SJSA1 (cell line): ENCODE results near the gene GNAL. TPM values are rescaled to one million over a fixed set of nuclear protein-coding genes. Genes with fewer than 3 reads are reported as not detected.
"Not testable (repeated sequence)": the region's sequence is repeated elsewhere in the genome, so short reads cannot be mapped to it uniquely, and the experiment has no call there.

Experiments used
- DNase-seq, 2 experiments: peaks; one replicate each; pipeline ENCODE4 v3.0.0-alpha.2; 2015 to 2020; ENCODE audit warnings: low spot score in 2 of 2, low read depth in 1 of 2
- H3K27ac ChIP-seq: fragments of 250-450 bp; sonication (Bioruptor Pico); 2 replicates; pipeline ENCODE4 v1.5.1; 2020; ENCODE audit warnings: mild to moderate bottlenecking, moderate library complexity
- H3K27me3 ChIP-seq: fragments of 250-450 bp; sonication (Bioruptor Pico); replicated peaks from 2 replicates; pipeline ENCODE4 v1.5.1; 2020; ENCODE audit warnings: mild to moderate bottlenecking, moderate library complexity
- H3K36me3 ChIP-seq: fragments of 250-450 bp; sonication (Bioruptor Pico); 2 replicates; pipeline ENCODE4 v1.5.1; 2020; ENCODE audit warnings: mild to moderate bottlenecking
- H3K4me1 ChIP-seq: fragments of 250-450 bp; sonication (Bioruptor Pico); replicated peaks from 2 replicates; pipeline ENCODE4 v1.6.1; 2021; ENCODE audit warnings: mild to moderate bottlenecking
- H3K4me3 ChIP-seq: fragments of 250-450 bp; sonication (Bioruptor Pico); 2 replicates; pipeline ENCODE4 v1.5.1; 2020; ENCODE audit warnings: mild to moderate bottlenecking
- H3K9me3 ChIP-seq: fragments of 250-450 bp; sonication (Bioruptor Pico); replicated peaks from 2 replicates; pipeline ENCODE4 v1.5.1; 2020; ENCODE audit warnings: mild to moderate bottlenecking
- total RNA-seq: library from RNA; depleted of rRNA; stranded (reverse); fragments of >200 nt; shearing (Covaris generic); gene quantifications from 2 replicates; pipeline ENCODE4 v1.2.3, GENCODE V29; 2014; rRNA removed

The GNAL gene
- 1.9 and 5.5 TPM in 2 replicates for total RNA-seq

- Histone ChIP-seq H3K4me3 (peak within 1 kb of the TSS; percentile 31), H3K4me1 (peaks cover 15% of the 10 kb centered on the region), H3K27ac (no peak within 1 kb of the TSS), H3K9me3 (peaks cover 2% of the 10 kb centered on the region; the same call in 1 of the 2 replicates), H3K27me3 (peaks cover 40% of the 10 kb centered on the region), H3K36me3 (no peaks in the 10 kb centered on the region)
- peak; percentile 36 to 65 for DNase-seq
Measured at GRCh38 chr18:11688972-11689668, at the start of gene GNAL. Gene GNAL, plus strand, starts transcription at chr18:11689264. Its CDS starts 300 bp downstream, at chr18:11689564.

- peaks cover 13% of the 10 kb centered on the region; the same call in 1 of the 2 replicates for H3K27me3 ChIP-seq
- H3K4me3 ChIP-seq, H3K4me1 ChIP-seq, H3K36me3 ChIP-seq, H3K27ac ChIP-seq, H3K9me3 ChIP-seq, DNase-seq: not testable (repeated sequence)
Measured at GRCh38 chr18:11647310-11647709, 41.8 kb upstream of the GNAL start.

GRCh38 chr18:11647804-11648203 is 41.3 kb upstream of the GNAL start:
- H3K36me3 ChIP-seq, H3K27ac ChIP-seq, H3K4me1 ChIP-seq, H3K9me3 ChIP-seq, DNase-seq, H3K4me3 ChIP-seq: not testable (repeated sequence)
- peaks cover 16% of the 10 kb centered on the region; the same call in 1 of the 2 replicates for H3K27me3 ChIP-seq

DNA sequence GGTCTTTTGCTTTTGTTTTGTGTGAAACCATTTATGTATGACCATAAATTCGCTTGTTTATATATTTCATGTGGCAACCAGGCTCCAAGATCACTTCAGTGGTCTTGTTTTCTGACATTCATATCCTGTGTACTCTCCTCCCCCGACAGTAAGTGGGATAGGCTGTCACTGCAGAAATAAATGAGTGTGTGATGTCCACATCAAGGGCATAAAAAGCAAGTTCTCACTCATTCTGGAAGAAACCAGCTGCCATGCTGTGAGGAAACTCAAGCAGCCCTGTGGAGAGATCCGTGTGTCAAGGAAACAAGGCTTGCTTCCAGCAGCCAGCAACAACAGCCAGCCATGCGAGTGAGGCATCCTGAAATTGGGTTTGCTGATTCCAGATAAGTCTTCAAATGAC is 39.2 kb upstream of the GNAL start:
- Histone ChIP-seq H3K27ac (no peak overlapping the region), H3K9me3 (no peaks in the 10 kb centered on the region), H3K4me1 (no peaks in the 10 kb centered on the region), H3K4me3 (no peak overlapping the region), H3K27me3 (peaks cover 20% of the 10 kb centered on the region), H3K36me3 (no peaks in the 10 kb centered on the region)
- DNase-seq: no peak

DNA sequence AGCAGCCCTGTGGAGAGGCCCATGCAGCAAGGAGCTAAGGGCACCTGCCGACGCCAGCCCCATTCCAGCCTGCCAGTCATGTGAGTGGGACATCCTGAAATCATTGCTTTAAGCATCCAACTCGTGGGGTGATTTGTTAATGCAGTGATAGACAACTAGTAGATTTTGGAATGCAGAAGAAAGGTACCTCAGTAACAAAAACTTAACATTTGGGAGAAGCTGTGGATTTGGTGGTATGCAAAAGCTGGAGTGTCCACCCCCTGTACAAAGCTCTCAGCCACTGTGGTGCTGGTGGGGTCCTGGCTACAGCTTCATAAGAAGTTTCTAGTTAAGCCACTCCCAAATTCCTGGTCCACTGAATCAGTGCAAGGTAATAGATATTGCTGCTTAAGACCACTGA is 37.2 kb upstream of the GNAL start:
- H3K36me3 ChIP-seq: no peaks in the 10 kb centered on the region
- H3K4me3 ChIP-seq: no peak overlapping the region
- no peaks in the 10 kb centered on the region for H3K4me1 ChIP-seq
- peaks cover 27% of the 10 kb centered on the region for H3K27me3 ChIP-seq
- no peaks in the 10 kb centered on the region for H3K9me3 ChIP-seq
- no peak overlapping the region for H3K27ac ChIP-seq
- DNase-seq: no peak

GRCh38 chr18:11653521-11653920 is 35.5 kb upstream of the GNAL start:
- no peaks in the 10 kb centered on the region for H3K36me3 ChIP-seq
- no peak for DNase-seq
- no peak overlapping the region for H3K4me3 ChIP-seq
- H3K27me3 ChIP-seq: peaks cover 29% of the 10 kb centered on the region
- H3K4me1 ChIP-seq: no peaks in the 10 kb centered on the region
- H3K27ac ChIP-seq: no peak overlapping the region
- no peaks in the 10 kb centered on the region for H3K9me3 ChIP-seq

DNA sequence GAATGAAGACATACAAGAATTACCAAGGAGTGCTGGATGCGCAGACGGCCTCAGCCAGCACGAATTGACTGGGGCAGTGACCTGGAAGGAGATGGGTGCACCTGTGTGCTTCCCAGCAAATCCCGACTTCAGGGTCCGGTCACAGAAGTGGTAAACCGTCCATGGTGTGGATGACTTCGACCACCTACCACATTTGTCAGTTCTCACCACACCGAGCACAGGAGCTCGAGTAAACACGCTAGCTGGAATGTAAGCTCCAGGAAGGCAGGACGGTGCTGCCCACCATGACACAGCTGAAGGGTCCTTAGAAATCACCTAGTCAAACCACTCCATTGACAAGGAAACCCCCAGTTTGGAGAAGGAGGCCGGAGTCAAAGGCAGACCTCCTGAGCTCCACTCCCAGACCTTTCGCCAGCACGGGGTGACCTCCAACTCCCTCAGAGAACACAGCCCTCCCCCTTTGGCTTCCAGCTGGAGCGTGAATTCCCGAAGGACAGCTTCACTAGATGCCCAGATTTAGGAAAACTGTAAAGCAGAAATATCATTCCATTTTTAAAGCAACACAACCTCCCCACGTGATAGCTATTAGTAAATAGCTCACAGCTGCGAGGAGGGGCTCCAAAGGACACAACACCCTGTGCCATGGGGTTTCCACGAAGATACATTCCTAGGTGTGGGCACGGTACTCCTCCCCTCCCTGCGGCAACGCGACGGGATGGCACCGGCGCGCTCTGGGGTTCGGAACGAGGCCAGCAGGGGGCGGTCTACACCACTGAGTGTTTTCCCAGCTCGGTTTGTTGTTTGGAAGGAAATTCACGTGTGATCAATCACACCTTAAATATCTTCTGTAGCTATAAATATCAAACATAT is 34.1 kb upstream of the GNAL start:
- Histone ChIP-seq H3K4me3 (no peak overlapping the region), H3K4me1 (no peaks in the 10 kb centered on the region), H3K9me3 (no peaks in the 10 kb centered on the region), H3K27ac (no peak overlapping the region), H3K27me3 (peaks cover 33% of the 10 kb centered on the region), H3K36me3 (no peaks in the 10 kb centered on the region)
- DNase-seq: peak in 1 of 2 experiments; percentile 33

- Histone ChIP-seq H3K27ac (no peak overlapping the region), H3K9me3 (no peaks in the 10 kb centered on the region), H3K36me3 (no peaks in the 10 kb centered on the region), H3K4me3 (no peak overlapping the region), H3K27me3 (peaks cover 36% of the 10 kb centered on the region), H3K4me1 (no peaks in the 10 kb centered on the region)
- no peak for DNase-seq
Measured at GRCh38 chr18:11655606-11655932, 33.5 kb upstream of the GNAL start.

GRCh38 chr18:11657152-11657551 is 31.9 kb upstream of the GNAL start:
- Histone ChIP-seq H3K4me3 (no peak overlapping the region), H3K4me1 (no peaks in the 10 kb centered on the region), H3K27me3 (peaks cover 25% of the 10 kb centered on the region), H3K36me3 (no peaks in the 10 kb centered on the region), H3K27ac (no peak overlapping the region), H3K9me3 (no peaks in the 10 kb centered on the region)
- DNase-seq: no peak

DNA sequence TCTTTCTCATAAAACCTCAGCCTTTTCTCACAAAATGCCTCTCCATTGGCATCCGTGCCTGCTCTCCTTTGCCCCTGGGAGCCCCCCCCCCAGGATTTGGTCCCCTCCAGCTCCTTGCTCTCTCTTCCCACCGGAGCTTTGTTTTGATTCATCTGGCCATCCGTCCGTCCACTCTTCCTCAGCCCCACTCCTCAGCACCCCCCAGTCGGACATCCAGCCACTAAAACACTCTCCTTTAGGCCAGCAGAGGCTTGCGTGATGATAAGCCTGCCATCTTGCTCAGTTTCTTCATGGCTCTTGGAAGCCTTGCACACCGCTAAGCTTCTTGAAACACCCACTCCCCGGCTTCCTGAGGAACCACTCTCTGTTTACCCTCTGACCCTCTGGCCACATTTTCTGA is 31.5 kb upstream of the GNAL start:
- DNase-seq: no peak
- Histone ChIP-seq H3K27ac (no peak overlapping the region), H3K27me3 (peaks cover 28% of the 10 kb centered on the region), H3K36me3 (no peaks in the 10 kb centered on the region), H3K4me3 (no peak overlapping the region), H3K9me3 (no peaks in the 10 kb centered on the region), H3K4me1 (no peaks in the 10 kb centered on the region)

DNA sequence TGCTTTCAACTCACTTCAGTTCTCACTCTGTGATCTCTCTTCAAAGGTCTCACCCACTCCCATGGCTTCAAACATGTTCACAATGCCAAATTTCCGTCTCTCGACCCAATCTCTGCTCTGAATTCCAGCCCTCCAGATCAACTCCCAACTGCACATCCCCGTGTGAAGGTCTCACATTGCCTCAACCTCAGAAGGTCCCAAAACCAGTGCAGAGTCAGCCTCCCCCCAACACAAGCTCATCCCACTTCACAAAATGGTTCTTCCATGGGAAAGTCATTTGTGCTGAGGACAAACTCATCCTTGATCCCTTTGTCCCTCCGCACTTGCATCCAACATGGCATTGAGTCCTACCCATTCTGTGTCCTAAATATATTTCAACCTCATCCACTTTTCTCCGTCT is 31.0 kb upstream of the GNAL start:
- Histone ChIP-seq H3K27ac (no peak overlapping the region), H3K4me3 (no peak overlapping the region), H3K4me1 (no peaks in the 10 kb centered on the region), H3K9me3 (no peaks in the 10 kb centered on the region), H3K36me3 (no peaks in the 10 kb centered on the region), H3K27me3 (peaks cover 30% of the 10 kb centered on the region)
- DNase-seq: no peak

DNA sequence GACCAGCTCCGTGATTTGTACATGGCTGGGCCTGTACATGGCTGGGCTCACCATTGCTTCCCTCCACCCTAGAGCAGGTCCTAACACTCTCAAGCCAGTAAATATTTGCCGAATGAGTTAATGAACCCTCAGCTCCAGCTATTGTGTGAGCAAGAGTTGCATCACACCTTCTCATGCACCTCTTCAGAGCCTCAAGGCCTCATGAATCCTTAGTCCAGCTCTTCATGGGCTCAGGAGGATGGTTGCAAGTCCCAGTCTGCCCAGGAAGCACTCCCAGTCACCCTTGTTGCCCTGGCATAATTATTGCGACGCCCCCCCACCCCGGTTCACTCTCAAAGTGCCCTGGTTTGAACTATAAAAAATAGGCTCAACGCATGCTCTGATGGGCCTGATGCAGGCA is 30.1 kb upstream of the GNAL start:
- H3K9me3 ChIP-seq: no peaks in the 10 kb centered on the region
- H3K4me3 ChIP-seq: no peak overlapping the region
- no peak overlapping the region for H3K27ac ChIP-seq
- H3K4me1 ChIP-seq: no peaks in the 10 kb centered on the region
- H3K36me3 ChIP-seq: no peaks in the 10 kb centered on the region
- peaks cover 32% of the 10 kb centered on the region for H3K27me3 ChIP-seq
- no peak for DNase-seq

DNA sequence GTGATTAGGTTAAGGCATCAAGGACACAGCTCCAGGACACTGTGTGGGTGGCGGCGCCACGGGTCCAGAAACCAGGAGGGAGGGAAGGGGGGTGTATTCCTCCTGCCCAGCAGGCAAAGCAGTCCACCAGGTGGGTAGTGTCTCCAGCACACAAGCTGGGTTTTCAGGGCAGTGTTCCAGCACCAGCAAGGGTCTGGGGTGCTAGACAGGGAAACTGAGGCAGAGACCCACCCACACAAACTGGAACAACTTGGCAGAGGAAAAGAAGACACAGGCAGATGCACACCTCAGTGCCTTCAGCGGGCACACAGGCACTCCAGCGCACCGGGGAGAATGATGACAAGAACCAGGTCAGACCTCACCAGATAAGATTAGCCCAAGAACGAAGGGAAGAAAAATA is 28.4 kb upstream of the GNAL start:
- H3K9me3 ChIP-seq: no peaks in the 10 kb centered on the region
- H3K27ac ChIP-seq: no peak overlapping the region
- H3K27me3 ChIP-seq: peaks cover 27% of the 10 kb centered on the region
- H3K4me1 ChIP-seq: no peaks in the 10 kb centered on the region
- H3K4me3 ChIP-seq: no peak overlapping the region
- DNase-seq: no peak
- H3K36me3 ChIP-seq: no peaks in the 10 kb centered on the region

GRCh38 chr18:11661430-11661829 is 27.6 kb upstream of the GNAL start:
- Histone ChIP-seq H3K9me3 (no peaks in the 10 kb centered on the region), H3K27ac (no peak overlapping the region), H3K36me3 (no peaks in the 10 kb centered on the region), H3K4me3 (no peak overlapping the region), H3K27me3 (peaks cover 34% of the 10 kb centered on the region), H3K4me1 (no peaks in the 10 kb centered on the region)
- no peak for DNase-seq
